Rectal smooth muscle tissue (tissue), 1 donor: ENCODE measurements around the gene AGAP9.
"Not testable (repeated sequence)": the region's sequence is repeated elsewhere in the genome, so short reads cannot be mapped to it uniquely, and the experiment has no call there.

Experiments
- H3K27ac ChIP-seq: one replicate; pipeline ENCODE4 v1.7.0; 2013; ENCODE audit warnings: low read depth, low read length, inconsistent platforms
- H3K27me3 ChIP-seq: one replicate; pipeline ENCODE4 v1.7.0; 2013; ENCODE audit warnings: low read length; ENCODE audit not compliant: control insufficient read depth, insufficient read depth
- H3K36me3 ChIP-seq: one replicate; pipeline ENCODE4 v1.7.0; 2013; ENCODE audit warnings: low read length; ENCODE audit not compliant: control insufficient read depth, insufficient read depth
- H3K4me1 ChIP-seq: one replicate; pipeline ENCODE4 v1.7.0; 2013; ENCODE audit warnings: low read length; ENCODE audit not compliant: control insufficient read depth, insufficient read depth
- H3K4me3 ChIP-seq: one replicate; pipeline ENCODE4 v1.7.0; 2013; ENCODE audit warnings: low read length
- H3K9ac ChIP-seq: one replicate; pipeline ENCODE4 v1.7.0; 2013; ENCODE audit warnings: low read length

AGAP9 gene

GRCh38 chr10:47553860-47554247 lies 30.4 kb upstream of the AGAP9 start:
- H3K36me3 ChIP-seq, H3K4me1 ChIP-seq, H3K27me3 ChIP-seq, H3K27ac ChIP-seq, H3K9ac ChIP-seq: not testable (repeated sequence)
- H3K4me3 ChIP-seq = peak overlapping the region; percentile 52

GRCh38 chr10:47553214-47553859 lies 29.9 kb upstream of the AGAP9 start:
- not testable (repeated sequence) for H3K4me1 ChIP-seq, H3K36me3 ChIP-seq, H3K27me3 ChIP-seq
- Histone ChIP-seq H3K4me3 (peak overlapping the region; percentile 86), H3K27ac (peak overlapping the region; percentile 85), H3K9ac (peak overlapping the region; percentile 83)

GRCh38 chr10:47552719-47553118 lies 29.3 kb upstream of the AGAP9 start:
- not testable (repeated sequence) for H3K4me1 ChIP-seq, H3K27me3 ChIP-seq, H3K36me3 ChIP-seq, H3K9ac ChIP-seq
- peak overlapping the region; percentile 86 for H3K4me3 ChIP-seq
- peak overlapping the region; percentile 85 for H3K27ac ChIP-seq

- H3K27ac ChIP-seq, H3K9ac ChIP-seq, H3K4me1 ChIP-seq, H3K4me3 ChIP-seq, H3K36me3 ChIP-seq, H3K27me3 ChIP-seq: not testable (repeated sequence)
These were observed 23.8 kb upstream of the AGAP9 start for GRCh38 chr10:47547286-47547685.

- H3K27me3 ChIP-seq, H3K4me3 ChIP-seq, H3K36me3 ChIP-seq, H3K27ac ChIP-seq, H3K9ac ChIP-seq, H3K4me1 ChIP-seq: not testable (repeated sequence)
These were observed 13.0 kb upstream of the AGAP9 start for GRCh38 chr10:47536430-47536829.

GRCh38 chr10:47502313-47502712 lies 21.1 kb downstream of the AGAP9 start:
- not testable (repeated sequence) for H3K4me1 ChIP-seq, H3K27me3 ChIP-seq, H3K9ac ChIP-seq, H3K27ac ChIP-seq, H3K4me3 ChIP-seq, H3K36me3 ChIP-seq

- H3K9ac ChIP-seq, H3K36me3 ChIP-seq, H3K27me3 ChIP-seq, H3K4me3 ChIP-seq, H3K4me1 ChIP-seq, H3K27ac ChIP-seq: not testable (repeated sequence)
These were observed 29.2 kb downstream of the AGAP9 start for GRCh38 chr10:47494226-47494625.

GRCh38 chr10:47491600-47491999 lies 31.8 kb downstream of the AGAP9 start, which contains the start of gene FAM25G:
TSS of gene FAM25G (minus strand) at chr10:47491700. CDS start at chr10:47491674, 26 bp downstream.
- not testable (repeated sequence) for H3K9ac ChIP-seq, H3K27ac ChIP-seq, H3K4me1 ChIP-seq

GRCh38 chr10:47489630-47490029 lies 33.8 kb downstream of the AGAP9 start:
- H3K4me1 ChIP-seq, H3K4me3 ChIP-seq, H3K27ac ChIP-seq, H3K27me3 ChIP-seq, H3K36me3 ChIP-seq, H3K9ac ChIP-seq: not testable (repeated sequence)

More at GRCh38 chr10:47491600-47491999, 31.8 kb downstream of the AGAP9 start, which contains the start of gene FAM25G:
- H3K27me3 ChIP-seq, H3K4me3 ChIP-seq, H3K36me3 ChIP-seq: not testable (repeated sequence)

GRCh38 chr10:47485943-47486342 lies 37.5 kb downstream of the AGAP9 start:
- not testable (repeated sequence) for H3K27ac ChIP-seq, H3K9ac ChIP-seq, H3K36me3 ChIP-seq, H3K4me3 ChIP-seq, H3K4me1 ChIP-seq, H3K27me3 ChIP-seq

- not testable (repeated sequence) for H3K27me3 ChIP-seq, H3K4me3 ChIP-seq, H3K4me1 ChIP-seq, H3K9ac ChIP-seq, H3K27ac ChIP-seq, H3K36me3 ChIP-seq
These were observed 38.7 kb downstream of the AGAP9 start for GRCh38 chr10:47484786-47485185.

GRCh38 chr10:47483923-47484322 lies 39.5 kb downstream of the AGAP9 start, which contains the start of gene ANXA8:
TSS of gene ANXA8 (minus strand) at chr10:47484115. CDS start at chr10:47483933, 182 bp downstream.
- H3K36me3 ChIP-seq, H3K4me3 ChIP-seq, H3K27ac ChIP-seq, H3K27me3 ChIP-seq, H3K4me1 ChIP-seq, H3K9ac ChIP-seq: not testable (repeated sequence)

- not testable (repeated sequence) for H3K27me3 ChIP-seq, H3K4me1 ChIP-seq, H3K27ac ChIP-seq, H3K4me3 ChIP-seq, H3K9ac ChIP-seq, H3K36me3 ChIP-seq
These were observed 41.1 kb downstream of the AGAP9 start for GRCh38 chr10:47482367-47482766.
